ENCODE results near the gene GALK2.
A peak's percentile ranks its signal among the peaks of the same experiment; 100 is the strongest.
"Not testable (repeated sequence)": the region's sequence is repeated elsewhere in the genome, so short reads cannot be mapped to it uniquely, and the experiment has no call there.

GALK2 gene

DNA sequence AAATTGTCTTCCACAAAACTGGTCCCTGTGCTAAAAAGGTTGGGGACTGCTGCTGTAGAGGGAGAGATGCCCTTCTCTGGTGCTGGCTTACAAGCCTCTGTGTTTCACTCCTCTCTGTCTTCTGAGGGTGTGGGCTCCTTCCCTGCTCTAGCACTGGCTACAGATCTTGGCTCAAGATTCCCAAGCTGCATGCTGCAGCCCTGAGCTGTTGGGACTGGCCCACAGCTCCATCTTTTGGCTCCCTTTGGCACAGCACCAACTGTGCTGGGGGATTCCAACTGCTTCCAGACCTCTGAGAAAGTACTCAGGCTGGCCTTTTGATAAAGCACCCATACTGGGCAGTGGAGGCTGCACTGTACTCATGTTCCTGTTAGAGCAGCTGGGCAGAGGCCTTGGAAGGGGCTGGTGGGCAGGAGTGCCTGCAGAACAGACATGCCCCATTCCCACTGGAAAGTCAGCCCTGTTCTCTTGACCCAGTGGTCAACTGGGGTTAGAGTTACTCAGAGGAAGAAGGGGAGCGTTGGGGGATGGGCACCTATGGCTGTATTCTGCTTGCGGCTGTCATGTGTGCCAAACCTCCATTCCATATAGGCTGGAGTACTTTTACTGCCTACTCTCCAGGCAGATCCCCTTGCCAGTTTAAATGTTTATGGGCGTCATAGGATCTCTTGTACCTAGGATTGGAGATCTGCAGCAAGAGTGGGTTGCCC, 55.7 kb downstream of the GALK2 start:
- no peak for DNase-seq

DNA sequence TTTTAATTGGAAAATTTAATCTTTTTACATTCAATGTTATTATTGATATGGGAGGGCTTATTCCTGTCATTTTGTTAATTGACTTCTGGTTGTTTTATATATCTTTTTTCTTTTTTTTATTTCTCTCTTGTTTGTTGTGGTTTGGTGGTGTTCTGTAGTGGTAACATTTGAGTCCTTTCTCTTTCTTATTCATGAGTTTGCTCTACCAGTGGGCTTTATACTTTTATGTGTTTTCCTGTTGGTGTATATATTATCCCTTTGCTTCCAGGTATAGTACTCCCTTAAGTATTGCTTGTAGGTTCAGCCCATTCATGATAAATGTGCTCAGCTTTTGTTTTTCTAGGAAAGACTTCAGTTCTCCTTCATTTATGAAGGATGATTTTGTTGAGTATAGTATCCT, 57.6 kb downstream of the GALK2 start:
- no peak for DNase-seq

DNA sequence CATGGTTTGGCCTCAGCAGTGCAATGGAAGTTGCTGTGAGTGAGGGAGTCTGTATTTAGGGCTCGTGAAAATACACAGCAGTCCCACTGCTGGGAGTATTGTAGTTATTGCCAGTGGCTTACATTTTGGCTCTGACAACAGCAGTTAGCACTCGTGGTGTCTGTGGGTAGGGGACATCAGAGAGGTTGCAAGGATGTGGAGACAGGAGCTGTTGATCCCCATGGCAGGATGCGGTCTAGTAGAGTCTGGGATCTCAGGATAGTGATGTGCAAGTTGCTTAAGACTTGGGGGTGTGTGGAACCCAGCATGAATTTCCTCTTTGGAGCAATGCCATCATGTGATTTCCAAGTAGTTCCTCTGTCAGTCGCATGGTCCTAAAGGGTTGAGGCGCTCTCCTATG, 59.9 kb downstream of the GALK2 start:
- DNase-seq: no peak

DNA sequence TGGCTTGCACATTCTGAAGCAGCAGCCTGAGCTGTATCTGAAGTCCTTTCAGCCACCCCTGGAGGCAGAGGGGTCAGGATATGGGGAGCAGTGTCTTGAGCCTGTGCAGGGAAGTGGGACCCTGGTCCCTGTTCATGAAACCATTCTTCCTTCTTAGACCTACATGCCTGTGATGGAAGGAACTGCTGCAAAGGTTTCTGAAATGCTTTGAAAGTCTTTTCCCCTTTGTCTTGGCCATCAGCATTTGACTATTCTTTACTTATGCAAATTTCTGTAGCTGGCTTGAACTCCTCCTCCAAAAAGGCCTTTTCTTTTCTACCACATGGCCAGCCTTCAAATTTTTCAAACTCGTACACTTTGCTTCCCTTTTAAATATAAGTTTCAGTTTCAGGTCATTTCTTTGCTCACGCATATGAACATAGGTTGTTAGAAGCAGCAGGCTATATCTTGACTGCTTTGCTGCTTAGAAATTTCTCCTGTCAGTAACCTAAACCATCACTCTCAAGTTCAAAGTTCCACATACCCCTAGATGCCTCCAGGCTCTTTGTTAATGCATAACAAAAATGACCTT, 62.3 kb downstream of the GALK2 start:
- DNase-seq: no peak

DNA sequence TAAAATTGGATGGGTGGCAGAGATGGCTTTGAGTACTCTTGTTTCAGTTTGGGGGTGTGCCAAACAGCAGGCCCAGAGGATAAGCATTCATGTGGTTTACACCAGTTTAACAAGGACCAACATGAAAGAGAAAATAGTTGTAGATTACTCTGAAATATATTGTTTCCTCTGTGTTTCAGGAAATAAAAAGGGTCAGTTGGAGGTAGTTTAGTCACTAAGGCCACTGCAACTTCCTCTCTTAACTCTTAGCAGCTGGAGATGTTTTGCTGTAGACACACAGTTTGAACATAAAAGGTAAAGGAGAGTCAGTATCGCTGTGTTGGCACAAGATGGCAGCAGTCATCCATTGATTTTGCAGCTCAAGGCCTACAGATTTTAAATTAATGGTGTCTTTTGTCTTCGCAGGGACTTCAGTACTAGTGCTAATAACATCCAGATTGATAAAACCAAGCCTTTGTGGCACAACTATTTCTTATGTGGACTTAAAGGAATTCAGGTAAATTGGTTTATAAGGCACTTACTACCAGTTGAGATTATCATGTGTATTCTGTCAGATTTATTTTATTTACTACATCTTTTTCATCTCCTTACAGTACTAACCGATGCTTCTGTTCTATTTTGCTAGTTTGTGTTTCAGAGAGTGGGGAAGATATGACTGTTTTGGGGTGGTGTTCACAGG, 65.5 kb downstream of the GALK2 start:
- peak; percentile 71 for DNase-seq

DNA sequence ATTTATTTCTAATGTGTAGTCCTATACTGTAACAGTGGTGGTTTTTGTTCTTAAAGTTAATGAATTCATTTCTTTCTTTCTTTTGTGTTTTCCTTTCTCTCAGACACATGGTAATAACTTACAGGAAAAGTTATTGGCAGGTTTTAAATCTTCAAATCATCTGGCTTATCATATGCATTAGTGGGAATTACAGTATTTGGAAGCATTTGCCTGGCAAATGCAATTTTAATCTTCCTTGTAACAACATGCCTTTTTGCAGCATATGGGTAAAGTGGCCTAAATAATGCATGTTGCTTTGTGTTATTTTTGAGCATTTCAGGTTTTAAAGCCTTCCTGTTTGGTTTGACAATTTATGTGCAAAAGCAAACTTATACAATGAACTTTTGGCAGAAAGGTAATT, 66.8 kb downstream of the GALK2 start:
- DNase-seq: no peak

DNA sequence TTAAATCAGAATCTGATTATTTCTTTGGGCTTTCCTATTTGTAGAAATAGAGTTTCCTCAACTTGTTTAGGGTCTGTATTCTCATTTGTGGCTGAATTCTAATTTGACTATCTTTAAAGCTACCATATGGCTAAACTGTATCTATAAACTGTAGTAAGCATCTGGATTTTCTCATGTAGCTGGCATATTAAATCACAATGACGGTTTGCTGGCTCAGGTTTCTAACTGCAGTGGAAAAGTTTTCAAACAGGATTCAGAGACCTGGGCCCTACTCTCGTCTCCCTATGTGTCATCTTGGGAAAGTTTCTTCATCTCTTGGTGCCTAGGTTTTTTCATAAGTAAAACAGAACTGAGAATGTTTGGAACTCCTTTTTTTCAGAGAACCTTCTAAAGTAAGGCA, 68.3 kb downstream of the GALK2 start:
- no peak for DNase-seq

DNA sequence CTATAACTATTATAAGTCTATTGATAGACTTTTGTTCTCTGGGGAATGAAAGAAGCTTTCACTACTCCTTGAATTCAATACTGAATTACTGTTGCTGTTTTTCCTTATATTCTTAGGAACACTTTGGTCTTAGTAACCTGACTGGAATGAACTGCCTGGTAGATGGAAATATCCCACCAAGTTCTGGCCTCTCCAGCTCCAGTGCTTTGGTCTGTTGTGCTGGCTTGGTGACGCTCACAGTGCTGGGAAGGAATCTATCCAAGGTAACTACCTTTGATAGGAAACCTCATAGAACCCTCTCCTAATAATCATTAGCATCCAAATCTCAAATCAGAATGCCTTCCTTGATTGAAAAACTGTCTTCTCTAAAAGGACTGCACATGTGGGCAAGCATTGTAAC, 69.1 kb downstream of the GALK2 start:
- no peak for DNase-seq

DNA sequence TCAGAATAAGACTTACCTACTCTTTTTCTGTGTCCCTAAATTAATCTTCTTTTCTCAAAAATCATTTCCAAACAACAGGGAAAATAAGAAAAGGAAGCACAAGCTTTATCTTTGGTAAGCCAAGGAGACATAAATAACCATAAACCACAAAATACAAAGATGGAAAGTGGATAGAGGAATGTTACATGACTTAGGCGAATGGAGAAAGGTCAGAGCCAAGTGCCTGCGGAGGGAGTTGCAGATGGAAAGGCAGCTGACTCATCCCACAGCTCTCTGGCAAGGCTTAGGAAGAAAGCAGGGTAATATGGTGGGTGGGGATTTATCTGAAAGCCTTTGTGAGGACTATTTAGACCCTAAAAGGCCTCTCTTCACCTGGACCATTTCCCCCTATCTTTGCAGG, 72.8 kb downstream of the GALK2 start:
- DNase-seq: no peak

DNA sequence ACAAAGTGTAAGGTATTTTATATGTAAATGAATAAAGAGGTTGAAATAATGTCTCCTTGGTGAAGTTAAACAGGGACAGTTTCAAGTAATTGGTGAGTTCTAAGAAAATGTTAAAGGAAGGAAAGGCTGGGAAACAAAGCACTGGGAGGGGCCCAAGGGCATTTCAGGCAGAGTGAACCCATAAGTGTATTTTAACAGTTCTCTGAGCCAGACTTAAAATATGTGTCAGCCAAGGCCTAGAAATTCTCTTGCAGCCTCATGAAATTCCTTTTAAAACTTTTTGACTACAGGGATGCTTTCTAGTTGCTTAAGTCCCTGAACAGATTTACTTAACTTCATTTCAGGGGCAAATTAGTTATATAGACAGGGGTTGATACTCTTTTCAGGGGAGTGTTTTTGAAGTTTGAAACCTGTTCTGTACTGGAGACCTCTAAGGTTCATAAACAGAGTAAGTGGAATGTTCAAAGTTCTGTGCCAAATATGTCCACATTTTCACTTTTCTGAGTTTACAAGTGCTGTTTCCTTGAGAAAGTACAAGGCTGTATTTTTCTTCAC, 77.6 kb downstream of the GALK2 start:
- DNase-seq: no peak

DNA sequence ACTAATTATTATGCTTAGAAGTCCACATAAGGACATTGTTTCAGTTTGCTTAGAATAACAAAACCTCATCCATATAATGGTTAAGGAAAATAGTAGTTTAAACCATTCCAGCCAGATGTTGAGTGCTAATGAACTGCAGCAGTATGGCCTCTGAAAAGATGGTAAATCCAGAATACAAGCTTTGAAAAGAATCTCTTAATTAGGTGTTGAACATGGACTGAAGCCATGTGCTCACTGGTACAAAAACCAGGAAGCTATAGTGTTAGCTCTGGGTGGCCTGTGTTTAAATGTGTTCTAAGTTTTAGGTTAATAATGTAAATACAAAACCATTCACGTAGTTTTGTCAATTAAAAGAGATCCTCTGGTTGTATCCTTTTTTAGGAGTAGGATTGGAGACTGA, 78.2 kb downstream of the GALK2 start:
- no peak for DNase-seq

DNA sequence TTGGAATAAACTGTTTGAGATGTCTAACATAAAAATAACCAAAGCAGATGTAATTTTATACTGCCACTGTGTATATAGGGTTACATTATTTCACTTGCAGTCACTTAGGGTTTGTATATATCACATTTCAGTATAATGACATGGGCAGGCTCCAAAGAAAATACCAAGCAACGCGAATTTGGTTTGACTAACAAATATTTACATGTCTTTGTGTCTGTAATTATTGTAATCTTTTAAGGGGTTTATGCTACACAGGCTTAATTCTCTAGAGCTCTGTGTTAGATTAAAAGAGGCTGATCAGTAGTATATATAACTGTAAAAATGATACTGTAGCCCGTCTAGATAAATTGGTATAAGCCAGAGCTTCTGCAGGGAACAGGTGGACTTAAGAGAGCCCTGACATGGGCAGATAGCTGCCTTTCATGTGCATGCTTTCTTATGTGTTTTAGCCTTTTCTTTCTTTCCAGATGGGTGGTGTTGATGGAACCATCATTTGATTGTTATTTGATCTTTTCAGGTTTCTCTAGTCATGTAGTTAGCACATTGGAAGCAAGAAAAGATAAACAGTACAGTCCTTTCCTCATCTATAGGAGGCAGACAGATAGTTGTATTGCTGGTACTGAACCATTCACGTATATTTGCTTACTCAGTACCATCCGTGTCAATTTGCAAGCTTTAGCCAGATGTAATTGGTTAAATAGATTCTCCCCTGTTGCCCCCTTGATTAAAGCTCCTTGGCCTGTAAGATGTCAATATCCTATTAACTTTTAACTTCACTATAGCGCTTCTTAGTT, 86.1 kb downstream of the GALK2 start:
- no peak for DNase-seq

DNA sequence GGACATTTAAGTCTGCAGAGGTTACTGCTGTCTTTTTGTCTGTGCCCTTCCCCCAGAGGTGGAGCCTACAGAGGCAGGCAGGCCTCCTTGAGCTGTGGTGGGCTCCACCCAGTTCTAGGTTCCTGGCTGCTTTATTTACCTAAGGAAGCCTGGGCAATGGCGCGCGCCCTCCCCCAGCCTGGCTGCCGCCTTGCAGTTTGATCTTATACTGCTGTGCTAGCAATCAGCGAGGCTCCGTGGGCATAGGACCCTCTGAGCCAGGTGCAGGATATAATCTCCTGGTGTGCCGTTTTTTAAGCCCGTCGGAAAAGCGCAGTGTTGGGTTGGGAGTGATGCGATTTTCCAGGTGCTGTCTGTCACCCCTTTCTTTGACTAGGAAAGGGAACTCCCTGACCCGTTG, 95.1 kb downstream of the GALK2 start:
- not testable (repeated sequence) for DNase-seq

DNA sequence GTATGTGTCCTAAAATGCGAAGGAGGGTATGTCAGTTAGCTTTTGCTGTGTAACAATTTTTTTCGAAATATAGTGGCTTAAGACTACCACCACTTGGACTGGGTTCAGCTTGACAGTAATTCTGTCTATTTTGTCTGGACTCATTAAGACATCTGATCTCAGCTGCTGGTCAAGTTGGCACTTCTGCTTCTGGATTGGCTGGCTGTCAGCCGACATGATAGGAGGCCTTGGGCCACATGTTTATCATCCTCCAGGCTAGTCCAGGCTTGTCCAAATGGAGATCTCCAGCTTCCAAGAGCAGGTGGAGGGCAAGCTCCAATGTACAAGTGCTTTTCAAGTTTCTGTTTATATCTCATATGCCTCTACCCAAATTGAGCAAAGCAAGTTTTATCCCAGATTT, 95.9 kb downstream of the GALK2 start:
- DNase-seq: no peak

DNA sequence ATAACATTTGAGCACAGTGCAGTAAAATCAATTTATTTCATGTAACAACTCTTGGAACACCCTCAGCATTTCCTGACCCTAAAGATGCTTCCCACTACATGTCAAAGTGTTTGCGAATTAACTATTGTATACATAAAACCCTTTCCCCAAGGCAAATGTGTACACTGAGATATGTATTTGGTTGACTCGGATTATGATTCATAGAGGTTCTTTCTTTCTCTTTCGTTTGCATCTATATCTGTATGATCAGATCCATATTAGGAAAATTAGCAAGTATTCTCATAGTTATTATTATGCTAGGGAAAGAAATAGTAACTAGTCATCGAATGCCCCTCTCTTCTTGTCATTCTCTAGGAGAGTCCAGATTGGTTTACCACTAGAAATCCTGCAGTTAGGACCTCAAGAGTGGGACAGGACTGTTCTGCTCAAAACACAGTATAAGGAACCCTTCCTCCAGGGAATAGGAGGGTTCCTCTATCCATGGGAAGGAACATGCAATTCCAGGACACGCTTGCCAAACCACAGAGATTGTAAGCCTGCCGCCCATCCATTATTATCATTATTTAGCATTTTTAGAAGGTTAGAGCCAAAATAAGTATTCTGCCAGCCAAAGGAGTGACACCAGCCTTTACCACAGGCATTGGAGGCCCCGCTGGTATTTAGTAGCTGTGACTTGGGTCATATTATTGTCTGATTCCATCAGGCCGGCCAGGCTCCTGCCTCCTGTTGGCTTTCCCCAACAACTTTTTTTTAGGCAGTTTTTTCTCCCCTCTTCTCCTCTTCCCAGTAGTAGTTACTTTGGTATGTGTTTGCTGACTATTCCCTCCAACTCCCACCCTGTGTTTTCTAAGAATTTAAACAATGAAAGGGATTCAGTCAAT, 100.7 kb downstream of the GALK2 start:
- no peak for DNase-seq

DNA sequence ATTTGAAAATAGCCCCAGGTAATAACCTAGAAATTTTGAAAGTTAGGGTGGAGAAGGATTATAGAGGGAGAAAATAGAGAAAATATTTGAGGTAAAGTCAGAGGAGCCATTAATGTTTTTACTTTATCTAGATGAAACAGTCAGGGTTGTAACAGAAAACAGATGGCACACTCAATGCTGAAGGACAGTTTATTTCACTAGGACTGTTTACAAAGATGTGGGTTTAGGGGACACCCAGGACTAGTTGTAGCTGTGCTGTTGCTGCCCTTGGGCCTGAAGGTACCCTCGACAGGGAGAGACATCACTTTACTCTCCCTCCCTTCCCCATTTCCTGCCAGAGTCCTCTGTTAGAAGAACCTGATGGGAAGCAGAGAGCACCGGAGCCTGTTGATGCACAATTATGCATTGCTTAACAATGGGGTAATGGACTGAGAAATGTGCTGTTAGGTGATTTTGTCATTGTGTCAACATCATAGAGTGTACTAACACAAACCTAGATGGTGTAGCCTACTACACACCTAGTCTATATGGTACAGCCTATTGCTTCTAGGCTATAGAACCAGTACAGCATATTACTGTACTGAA, 103.8 kb downstream of the GALK2 start:
- DNase-seq: no peak

DNA sequence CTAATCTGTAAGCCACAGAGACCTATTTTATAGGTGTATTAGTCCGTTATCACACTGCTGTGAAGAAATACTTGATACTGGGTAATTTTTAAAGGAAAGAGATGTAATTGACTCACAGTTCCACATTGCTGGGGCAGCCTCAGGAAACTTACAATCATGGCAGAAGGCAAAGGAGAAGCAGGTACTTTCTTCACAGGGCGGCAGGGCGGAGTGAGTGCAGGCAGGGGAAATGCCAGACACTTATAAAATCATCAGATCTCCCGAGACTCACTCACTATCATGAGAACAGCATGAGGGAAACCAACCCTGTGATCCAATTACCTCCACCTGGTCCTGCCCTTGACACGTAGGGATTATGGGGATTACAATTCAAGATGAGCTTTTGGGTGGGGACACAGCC, 108.7 kb downstream of the GALK2 start:
- DNase-seq: no peak

DNA sequence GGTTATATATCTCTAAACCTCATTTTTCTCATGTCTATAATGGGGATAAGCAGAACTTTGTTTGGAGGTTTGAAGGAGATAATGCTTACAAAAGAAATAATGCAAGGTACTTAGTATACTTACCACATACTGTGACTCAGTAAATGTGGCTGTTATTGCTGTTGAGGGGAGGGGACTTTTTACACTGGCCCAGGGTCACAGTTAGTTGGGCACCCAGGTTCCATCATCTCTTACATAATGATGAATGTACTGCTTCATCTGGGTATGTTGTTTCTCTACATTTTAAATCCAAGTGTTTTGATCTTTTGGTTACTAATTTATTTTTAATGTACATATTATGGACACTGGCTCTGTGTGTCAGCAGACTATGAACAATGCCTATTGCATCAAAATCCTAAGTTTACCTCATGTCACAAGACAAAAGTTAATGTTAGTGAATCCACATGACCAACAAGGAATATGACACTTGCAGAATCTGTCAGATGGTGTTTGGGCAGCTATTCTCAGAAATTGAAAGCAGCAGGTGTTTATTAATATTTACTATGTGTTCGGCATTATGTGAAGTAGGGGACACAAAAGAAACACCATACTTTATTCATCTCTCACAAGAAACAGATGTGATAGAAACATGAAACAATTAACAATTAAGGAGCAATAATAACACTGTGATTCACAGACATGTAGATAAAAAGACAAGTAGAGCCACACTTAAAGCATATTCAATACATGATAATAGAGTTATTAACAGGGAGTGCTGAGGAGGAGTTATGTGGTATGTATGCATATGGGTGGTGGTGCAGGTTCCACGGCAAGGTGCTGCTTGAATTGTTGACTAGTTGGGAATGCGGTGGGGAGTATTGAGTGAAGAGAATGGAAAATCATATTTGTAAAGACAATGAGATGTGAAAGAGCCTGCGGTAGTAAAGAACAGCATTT, 109.7 kb downstream of the GALK2 start:
- DNase-seq: no peak

DNA sequence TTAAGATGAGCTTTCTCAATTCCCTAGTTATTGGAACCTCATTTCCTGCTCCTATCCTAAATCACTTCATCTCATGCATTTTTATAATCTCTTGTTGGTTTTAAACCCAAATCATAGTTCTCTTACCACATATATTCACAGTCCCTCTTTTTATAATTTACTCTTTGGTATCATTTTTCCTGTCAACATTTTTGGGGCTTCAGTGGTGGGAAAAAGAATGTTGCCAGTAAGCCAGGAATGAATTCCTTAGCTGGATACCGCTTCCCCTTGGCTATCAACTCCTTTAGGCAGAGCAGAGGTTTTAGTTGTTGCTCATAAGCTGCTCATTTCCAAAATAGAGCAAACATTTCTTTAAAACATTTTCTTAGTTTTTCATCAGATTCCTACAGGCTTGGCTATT, 112.3 kb downstream of the GALK2 start:
- DNase-seq: no peak

DNA sequence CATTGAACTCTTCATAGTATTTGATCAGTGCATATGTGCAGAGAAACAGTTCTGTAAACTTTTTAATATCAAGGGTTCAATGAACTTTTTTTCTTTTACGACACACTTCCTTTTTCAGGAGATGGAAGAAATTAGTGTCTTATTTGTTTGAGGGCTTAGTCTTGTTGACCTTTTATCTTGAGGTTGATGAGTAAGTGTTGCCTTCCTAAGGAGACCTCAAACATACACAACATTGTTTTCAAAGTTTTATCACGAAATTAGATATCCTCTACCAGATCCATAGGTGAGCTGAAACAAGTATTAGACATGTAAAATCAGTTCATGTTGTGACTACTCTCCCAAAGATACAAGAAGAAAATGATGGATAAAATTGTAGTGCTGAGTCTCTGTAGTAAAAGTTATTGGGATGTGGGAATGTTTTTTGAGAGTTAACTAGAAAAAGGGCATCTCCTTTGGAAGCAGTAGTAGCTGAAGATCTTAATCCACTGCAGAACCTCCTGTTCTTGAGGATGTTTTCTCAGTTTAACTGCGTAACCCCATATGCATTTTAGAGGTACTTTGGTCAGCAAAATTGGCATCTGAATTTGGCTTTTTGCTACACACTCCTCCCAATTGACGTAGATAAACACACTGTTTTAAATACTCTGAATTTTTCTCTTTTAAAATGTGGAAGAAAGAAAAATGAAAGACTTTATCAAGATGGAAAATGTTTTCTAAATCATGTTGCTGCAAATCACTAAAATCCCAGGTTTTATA, 116.8 kb downstream of the GALK2 start:
- peak; percentile 19 for DNase-seq

All from activated CD4-positive, alpha-beta T cell treated with anti-CD3 and anti-CD28 coated beads, Interleukin-2, amount 50 U/mL, for 16 hours (primary cell).